Lung microvascular endothelial cell (primary cell): ENCODE measurements around the gene SDHAF3. TPM values are rescaled to one million over a fixed set of nuclear protein-coding genes. Genes with fewer than 3 reads are reported as not detected.
"Not testable (repeated sequence)": the region's sequence is repeated elsewhere in the genome, so short reads cannot be mapped to it uniquely, and the experiment has no call there.

Source experiments
- DNase-seq, 2 donors: peaks; one replicate each; pipeline versions ENCODE4 v3.0.0 to v3.0.0-alpha.2; 2010; ENCODE audit warnings: low read depth in 2 of 2
- total RNA-seq: library from RNA; depleted of rRNA; stranded (reverse); fragments of >200 nt; gene quantifications from 2 replicates; pipeline ENCODE4 v1.2.1, GENCODE V29; 2014

SDHAF3 gene
- total RNA-seq, result 1.6 and 3.3 TPM in 2 replicates

DNA sequence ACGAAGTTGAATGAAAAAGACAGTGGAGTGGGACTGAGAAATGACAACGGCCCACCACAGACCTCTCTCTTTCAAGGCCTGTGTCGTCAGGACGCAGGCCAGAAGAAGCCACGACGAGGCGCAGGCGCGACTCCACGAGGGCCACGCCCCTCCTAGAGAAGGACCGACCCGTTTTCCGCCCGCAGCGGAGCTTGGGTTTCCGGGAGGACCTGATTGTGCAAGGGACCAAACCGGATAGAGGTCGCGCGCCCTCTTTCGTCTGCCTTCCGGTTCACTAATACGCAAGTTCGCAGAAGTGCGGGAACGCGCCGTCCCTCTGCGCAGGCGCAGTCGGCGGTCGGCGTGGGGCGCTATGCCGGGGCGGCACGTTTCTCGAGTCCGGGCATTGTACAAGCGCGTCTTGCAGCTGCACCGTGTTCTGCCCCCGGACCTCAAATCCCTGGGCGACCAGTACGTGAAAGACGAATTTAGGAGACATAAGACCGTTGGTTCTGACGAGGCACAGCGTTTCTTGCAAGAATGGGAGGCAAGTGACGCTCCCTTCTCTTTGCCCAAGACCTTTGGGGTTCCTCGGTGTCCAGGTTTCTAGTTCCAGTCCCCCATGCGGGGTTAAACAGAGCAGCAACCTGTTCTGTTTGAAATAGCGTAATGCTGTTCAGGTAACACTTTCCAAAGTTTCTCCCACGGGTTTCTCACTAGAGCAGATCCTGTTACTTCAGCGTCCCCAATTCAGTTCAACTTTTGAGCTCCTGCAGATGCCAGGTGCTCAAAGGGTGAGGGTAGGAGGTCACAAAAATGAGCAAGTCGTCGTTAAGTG is at the start of gene SDHAF3:
Gene SDHAF3, plus strand, starts transcription at position 327 of the 817 bp plus-strand sequence. Its CDS starts 26 bp downstream, at position 353.
- peak; percentile 64 to 91 for DNase-seq

DNA sequence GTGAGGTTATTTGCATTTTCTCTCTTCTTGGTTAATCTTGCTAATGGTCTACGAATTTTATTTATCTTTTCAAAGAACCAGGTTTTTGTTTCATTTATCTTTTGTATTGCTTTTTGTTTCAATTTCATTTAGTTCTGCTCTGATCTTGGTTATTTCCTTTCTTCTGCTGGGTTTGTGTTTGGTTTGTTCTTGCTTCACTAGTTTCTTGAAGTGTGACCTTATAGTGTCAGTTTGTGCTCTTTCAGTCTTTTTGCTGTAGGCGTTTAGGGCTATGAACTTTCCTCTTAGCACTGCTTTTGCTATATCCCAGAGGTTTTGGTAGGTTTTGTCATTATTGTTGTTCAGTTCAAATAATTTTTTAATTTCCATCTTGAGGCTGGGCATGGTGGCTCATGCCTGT is 45.5 kb upstream of the SDHAF3 start:
- DNase-seq, result not testable (repeated sequence)

DNA sequence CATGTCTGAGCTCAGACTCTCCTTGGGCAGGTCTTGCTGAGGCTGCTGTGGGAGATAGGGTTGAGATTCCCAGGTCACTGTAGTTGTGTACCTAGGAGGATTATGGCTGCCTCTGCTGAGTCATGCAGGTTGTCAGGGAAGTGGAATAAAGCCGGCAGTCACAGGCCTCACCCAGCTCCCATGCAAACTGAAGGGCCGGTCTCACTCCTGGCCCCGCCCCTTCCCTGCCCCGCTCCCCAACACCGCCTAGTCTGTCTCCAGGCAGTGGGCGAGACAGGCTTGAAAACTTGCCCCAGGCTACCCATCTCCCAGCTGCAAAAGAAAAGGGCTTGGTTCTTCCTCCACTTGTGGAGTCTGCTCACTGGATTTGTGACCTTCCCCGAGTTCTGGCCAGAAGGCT is 41.6 kb upstream of the SDHAF3 start:
- DNase-seq, result no peak

DNA sequence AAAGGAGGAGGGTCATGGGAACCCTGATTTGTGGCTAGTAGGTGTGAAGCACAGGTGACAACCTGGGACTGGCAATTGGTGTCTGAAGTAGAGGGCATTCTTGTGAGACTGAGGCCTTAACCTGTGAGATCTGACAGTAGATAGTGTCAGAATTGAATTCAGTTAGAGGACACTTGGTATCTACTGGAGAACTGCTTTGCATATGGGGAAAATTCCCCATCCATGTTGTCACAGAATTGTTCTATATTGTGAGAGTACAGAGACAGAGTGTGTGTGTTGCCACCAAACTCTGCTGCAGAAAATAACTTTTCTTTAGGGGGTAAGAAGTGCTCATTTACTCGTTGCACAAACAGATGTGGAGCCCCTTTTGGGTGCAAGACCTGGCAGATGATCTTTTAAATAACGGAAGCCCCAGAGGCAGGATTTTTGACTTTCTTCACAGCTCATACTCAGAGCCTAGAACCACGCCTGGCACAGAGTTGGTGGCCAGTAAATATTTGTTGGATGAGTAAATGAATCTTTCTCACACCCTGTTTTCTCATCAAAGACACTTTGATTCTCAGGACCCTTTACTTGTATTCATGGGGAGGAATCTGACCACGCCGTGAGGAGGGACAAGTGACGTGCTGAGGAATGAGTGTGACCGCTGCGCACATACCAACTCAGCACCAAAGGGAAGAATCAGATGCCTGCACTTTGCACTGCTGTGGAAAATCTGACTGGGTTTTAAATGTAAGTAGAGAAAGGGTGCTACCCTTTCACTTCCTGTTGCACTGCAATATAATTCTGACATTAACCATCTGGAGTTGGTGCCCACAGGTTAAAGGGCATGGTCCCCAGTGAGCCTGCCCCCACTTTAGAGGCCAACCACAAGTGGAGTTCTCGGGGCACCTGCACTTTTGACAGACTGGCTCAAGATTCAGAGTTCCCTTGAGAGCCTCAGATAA is 39.2 kb upstream of the SDHAF3 start:
- DNase-seq, result no peak

- no peak for DNase-seq
Measured at GRCh38 chr7:97079300-97079699, 38.2 kb upstream of the SDHAF3 start.

DNA sequence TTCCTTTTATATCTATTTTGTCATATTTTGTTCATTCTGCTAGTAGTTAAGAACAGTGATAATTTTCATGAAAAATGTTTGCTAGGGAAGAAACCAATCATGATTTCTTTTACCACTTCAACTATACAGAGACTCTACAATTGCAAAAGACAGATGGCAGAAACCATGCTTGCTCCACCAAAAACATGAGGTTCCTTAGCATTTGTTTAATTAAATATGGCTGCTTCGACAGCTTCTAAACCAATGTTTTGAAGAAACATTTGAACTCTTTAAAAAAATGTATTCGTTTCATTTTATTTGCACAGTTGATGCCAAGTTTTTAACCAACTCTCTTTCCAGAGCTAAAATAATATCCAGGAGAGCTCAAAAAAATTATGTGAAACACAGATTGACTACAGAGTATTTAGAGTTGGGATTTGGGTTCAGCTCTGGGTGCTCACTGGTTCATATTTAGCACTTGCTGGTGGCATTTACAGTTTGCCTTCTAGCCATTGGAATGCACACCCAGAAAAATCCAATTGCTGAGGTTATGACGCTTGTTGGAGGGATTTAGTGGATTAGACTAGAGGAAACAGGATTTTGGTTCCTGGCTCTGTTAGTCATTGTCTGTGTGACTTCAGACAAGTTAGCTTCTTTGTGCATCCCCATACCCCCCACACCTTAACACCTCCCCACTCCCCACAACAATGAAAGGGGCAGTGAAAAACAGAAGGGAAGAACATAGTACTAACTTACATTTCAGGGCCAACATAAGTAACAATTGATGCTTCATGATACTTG is 35.8 kb upstream of the SDHAF3 start:
- DNase-seq, result no peak

- no peak for DNase-seq
Measured at GRCh38 chr7:97088364-97088763, 29.1 kb upstream of the SDHAF3 start.

DNA sequence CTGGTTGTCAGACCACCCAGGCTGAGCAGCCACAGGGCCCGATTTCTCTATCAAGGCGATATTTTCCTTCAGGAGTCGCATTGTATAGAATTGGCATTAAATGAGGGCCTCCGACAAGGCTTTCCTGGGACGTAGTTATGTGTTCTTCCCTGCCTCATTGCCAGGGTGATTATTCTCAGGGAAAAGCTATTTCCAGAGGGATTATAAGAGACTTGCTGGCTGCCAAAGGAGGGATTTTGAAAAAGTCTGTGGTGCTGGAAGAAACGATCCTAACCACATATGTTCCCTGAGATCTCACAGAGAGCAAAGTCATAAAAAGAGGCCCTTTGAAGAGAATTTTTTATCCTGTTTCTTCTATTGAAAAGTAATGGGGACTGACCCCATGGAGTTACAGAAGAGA is 27.7 kb upstream of the SDHAF3 start:
- no peak for DNase-seq

DNA sequence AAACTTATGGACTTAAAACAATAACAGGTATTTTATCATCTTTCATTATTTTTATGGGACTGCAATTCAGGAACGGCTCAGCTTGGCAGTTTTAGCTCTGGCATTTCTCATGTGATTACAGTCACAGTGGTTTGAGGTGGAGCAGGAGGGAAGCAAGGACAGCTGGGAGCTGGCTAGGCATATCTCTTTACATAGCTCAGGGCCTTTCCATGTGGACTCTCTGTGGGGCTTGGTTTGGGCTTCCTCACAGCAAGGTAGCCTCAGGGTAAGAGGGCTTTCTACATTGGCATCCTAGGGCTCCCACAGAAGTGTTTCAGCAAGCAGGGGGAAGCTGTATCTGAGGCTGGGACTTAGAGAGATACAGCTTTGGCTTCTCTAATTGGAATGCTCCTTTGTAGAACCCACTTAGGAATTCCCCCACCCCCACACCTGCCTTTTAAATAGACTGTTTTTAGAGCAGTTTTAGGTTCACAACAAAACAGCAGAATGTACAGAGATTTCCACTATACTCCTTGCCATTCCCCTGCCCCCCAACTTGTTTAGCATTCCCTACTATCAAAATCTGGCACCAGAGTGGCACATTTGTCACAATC is 26.6 kb upstream of the SDHAF3 start:
- no peak for DNase-seq

DNA sequence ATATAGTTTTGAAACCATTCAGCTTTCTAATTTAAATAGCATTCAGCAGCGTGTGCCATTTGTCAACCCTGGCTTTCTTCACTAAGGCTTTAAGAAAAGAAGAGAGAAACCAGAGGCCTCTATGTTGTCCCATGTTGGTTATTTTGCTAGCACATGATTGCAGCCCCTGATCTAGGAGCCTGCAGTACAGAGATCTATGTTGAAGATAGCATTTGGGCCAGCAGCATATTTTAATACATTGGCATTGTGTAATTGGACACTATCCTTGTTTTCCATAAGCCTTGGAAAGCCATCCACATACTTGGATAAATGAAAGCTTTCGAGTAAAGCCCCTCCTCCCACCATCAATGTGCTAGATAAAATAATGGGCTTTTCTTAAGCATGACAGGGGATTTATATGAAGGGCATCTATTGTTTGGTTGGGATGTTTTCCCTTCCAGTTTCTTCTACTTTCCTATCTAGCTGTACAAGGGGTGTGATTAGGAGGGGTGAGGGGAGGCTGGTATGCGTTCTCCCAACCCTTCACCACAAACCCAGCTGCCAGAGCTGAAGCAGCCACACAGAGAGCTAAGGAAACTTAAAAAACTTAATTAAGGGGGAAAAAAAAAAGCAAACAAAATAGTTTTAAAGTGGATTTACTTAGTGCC is 23.1 kb upstream of the SDHAF3 start:
- no peak for DNase-seq

- DNase-seq, result no peak
Measured at GRCh38 chr7:97096037-97096436, 21.5 kb upstream of the SDHAF3 start.

DNA sequence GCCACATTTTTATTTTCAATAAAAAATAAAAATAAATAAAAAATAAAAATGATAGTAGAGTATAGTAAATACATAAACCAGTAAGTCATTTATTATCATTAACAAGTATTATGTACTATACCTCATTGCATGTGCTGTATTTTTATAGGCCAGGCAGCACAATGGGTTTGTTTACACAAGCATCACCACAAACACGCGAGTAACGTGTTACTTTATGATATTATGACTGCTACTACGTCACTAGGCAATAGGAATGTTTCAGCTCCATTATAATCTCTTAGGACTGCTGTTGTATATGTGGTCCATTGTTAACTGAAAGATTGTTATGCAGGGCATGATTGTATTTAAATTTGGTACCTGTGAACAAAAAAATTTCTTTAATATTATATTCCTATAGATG is 20.8 kb upstream of the SDHAF3 start:
- DNase-seq, result no peak

DNA sequence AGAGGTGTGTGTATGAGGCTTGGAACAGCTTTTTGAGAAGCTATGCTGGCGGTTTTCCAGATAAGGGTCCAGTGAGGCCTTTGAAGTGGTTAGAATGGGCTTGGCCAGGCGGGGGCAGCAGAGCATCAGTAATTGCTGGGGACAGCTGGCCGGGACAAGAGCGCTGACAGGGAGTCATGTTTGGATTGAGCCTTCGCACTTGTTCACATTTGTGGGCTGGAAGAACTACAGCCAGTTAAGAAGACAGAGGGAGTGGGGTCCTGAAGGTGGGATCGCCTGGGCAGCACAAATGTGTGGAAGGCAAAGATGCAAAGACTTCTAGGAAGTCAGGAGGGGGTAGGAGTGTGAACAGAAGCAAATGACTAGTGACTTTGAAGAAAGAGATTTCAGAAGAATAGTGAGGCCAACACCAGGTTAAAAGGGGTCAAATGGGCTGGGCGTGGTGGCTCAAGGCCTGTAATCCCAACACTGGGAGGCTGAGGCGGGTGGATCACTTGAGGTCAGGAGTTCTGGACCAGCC is 12.7 kb upstream of the SDHAF3 start:
- peak; percentile 66 to 83 for DNase-seq

DNA sequence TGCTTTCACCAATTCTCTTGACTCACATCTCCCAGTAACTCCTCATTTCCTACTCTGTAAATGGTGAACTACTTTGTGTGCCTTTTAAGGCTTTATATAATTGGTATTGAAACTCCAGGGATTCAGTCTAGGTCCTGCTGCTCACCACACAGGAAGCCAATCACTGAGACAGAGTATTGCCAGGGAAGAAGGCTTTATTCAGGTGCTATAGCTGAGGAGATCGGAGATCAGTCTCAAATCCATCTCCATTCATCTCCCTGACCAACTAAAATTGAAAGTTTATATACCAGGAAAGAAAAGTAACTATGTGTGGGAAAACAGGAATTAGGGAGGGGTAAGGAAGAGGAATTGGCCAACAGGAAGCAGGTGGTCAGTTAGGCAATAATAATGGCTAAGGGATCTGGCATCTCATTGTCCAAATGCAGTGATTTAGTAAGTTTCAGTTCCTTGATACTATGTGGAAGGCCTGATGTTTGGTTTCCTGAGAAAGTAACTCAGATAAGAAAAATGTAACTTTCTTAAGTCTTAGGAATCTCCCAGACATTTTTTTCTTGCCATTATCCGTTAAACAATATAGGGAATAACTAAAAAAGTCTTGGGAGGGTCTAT is 10.2 kb upstream of the SDHAF3 start:
- DNase-seq, result peak; percentile 12 to 24

- DNase-seq, result no peak
Measured at GRCh38 chr7:97116308-97116707, 1.2 kb upstream of the SDHAF3 start.

- no peak for DNase-seq
Measured at GRCh38 chr7:97117035-97117371, 495 bp upstream of the SDHAF3 start.

DNA sequence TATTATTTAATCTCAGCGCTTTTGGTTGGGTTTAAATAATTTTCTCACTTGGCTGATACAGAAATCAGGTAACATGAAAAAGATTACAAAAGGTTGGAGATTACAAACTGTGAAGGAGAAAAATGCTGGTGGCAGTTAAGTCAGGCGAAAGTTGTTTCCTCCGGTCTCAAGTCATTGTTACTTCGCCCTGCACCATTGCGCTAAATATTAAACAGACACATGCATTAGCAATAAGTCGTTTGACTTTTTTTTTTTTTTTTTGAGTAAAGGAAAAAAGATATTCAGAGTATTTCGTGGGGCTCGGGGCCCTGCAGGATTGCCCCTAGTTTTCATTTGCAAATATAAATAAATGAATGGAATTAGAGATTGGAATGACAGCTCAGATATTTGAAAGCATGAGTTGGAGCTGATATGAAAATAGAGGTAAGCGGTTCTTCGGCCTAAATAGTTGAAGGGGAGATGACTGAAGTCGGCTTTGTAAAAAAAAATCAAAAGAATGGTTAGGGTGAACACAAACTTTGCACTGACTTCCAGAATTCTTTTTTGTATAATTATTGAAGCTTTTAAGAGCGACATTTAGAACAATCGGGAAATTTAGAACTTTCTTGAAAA is 914 bp downstream of the SDHAF3 start:
- DNase-seq, result no peak

- DNase-seq, result no peak
Measured at GRCh38 chr7:97119747-97120146, 2.2 kb downstream of the SDHAF3 start.

DNA sequence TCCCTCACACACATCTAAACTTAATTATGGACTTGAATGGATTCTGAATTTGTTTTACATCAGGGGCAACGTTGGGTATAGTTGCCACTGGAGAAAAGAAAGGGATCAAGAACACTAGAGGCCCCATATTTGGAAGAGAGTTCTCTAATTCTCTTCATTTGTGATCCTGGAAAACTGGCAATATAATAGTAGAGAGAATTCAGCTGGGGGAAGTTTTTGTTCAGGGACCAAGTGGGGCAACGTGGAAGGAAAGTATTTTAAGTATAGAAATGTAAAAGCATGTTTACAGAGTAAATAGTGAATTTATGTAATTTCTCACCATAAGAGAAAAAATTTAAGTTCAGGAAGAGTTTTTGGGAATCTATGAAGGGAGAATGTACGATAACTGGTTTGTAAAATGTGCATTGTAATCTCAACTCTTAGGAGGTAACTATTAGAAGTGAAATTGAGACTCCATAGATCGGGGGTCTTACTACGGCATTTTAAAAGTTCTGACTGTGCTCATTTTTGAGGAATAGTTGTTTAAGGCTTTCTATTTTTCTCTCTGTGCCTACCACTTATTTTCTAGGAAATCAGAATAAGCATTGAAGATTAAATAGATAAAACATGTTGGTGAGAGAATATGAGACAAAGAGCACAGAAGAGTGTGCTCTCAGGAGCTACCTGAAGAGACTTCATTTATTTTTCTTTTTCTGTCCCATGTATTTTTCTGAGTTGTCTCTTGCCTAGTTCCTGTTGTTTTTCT is 3.4 kb downstream of the SDHAF3 start:
- DNase-seq, result no peak
